Measurements from ENCODE around the gene ZCCHC14.

GRCh38 chr16:87358696-87359095 is 134.1 kb downstream of the ZCCHC14 start:
- TF ChIP-seq, protein P1, sequence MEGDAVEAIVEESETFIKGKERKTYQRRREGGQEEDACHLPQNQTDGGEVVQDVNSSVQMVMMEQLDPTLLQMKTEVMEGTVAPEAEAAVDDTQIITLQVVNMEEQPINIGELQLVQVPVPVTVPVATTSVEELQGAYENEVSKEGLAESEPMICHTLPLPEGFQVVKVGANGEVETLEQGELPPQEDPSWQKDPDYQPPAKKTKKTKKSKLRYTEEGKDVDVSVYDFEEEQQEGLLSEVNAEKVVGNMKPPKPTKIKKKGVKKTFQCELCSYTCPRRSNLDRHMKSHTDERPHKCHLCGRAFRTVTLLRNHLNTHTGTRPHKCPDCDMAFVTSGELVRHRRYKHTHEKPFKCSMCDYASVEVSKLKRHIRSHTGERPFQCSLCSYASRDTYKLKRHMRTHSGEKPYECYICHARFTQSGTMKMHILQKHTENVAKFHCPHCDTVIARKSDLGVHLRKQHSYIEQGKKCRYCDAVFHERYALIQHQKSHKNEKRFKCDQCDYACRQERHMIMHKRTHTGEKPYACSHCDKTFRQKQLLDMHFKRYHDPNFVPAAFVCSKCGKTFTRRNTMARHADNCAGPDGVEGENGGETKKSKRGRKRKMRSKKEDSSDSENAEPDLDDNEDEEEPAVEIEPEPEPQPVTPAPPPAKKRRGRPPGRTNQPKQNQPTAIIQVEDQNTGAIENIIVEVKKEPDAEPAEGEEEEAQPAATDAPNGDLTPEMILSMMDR (IDR thresholded peaks at IDR 0.05; ENCODE audit: insufficient read depth, low read length, poor library complexity, severe bottlenecking), result no peak
- no peak for TF ChIP-seq EZH2phosphoT487 (conservative IDR thresholded peaks at IDR 0.05; ENCODE audit: low read length)
